OCI-LY7 (cell line): Measurements from ENCODE around the gene CUX1. TPM values are rescaled to one million over a fixed set of nuclear protein-coding genes. Genes with fewer than 3 reads are reported as not detected.

Experiments
- BruUV-seq: library from RNA; stranded (reverse); fragments of 400-500 nt; replicated peaks from 2 replicates; lab custom pipeline; 2021; lab: Mats Ljungman, UMichigan
- CTCF ChIA-PET: fragments of 300-600 bp; sonication (Branson Sonifier 250); formaldehyde crosslinking; loops from one replicate; lab custom pipeline; 2022; ENCODE audit warnings: antibody characterized with exemption; ENCODE audit not compliant: unreplicated experiment; lab: Charles Lee
- POLR2A ChIA-PET: fragments of 300-600 bp; sonication (Branson Sonifier 250); formaldehyde crosslinking; loops from one replicate; lab custom pipeline; 2022; ENCODE audit warnings: antibody characterized with exemption; lab: Charles Lee
- DNase-seq: peaks from one replicate; pipeline ENCODE4 v3.0.0-alpha.2; 2015; ENCODE audit warnings: low spot score
- H2AFZ ChIP-seq: fragments of 200-600 bp; sonication (generic), shearing (Covaris generic); 2 replicates; pipeline ENCODE4 v1.6.1; 2014; ENCODE audit warnings: mild to moderate bottlenecking, antibody characterized with exemption, low read length, moderate library complexity
- H3K27ac ChIP-seq: fragments of 200-600 bp; sonication (generic); 2 replicates; pipeline ENCODE4 v1.5.1; 2014; ENCODE audit warnings: mixed run types, low read depth, mild to moderate bottlenecking, moderate library complexity, low read length, inconsistent platforms; ENCODE audit not compliant: poor library complexity, severe bottlenecking
- H3K36me3 ChIP-seq: fragments of 200-600 bp; sonication (generic); 2 replicates; pipeline ENCODE4 v1.6.1; 2014; ENCODE audit warnings: mild to moderate bottlenecking, antibody characterized with exemption, low read length, moderate library complexity, mixed read lengths; ENCODE audit not compliant: insufficient read depth
- H3K4me1 ChIP-seq: fragments of 200-600 bp; sonication (generic); 2 replicates; pipeline ENCODE4 v1.5.1; 2014; ENCODE audit warnings: mild to moderate bottlenecking, low read length; ENCODE audit not compliant: insufficient read depth, poor library complexity, severe bottlenecking
- H3K4me2 ChIP-seq: fragments of 200-600 bp; sonication (generic); 2 replicates; pipeline ENCODE4 v1.6.1; 2014; ENCODE audit warnings: mild to moderate bottlenecking, low read length
- H3K4me3 ChIP-seq: fragments of 200-600 bp; sonication (generic); 2 replicates; pipeline ENCODE4 v1.5.1; 2014; ENCODE audit warnings: mild to moderate bottlenecking, low read depth, low read length; ENCODE audit not compliant: poor library complexity, severe bottlenecking
- H3K79me2 ChIP-seq: fragments of 200-600 bp; sonication (generic); 2 replicates; pipeline ENCODE4 v1.6.1; 2016; ENCODE audit warnings: low read depth, mild to moderate bottlenecking, low read length, moderate library complexity, mixed read lengths; ENCODE audit not compliant: insufficient read depth
- H3K9me2 ChIP-seq: fragments of 200-600 bp; sonication (generic); 2 replicates; pipeline ENCODE4 v1.6.1; 2016; ENCODE audit warnings: mild to moderate bottlenecking, low read length, mixed read lengths; ENCODE audit not compliant: insufficient read depth
- H3K9me3 ChIP-seq: fragments of 200-600 bp; sonication (generic); 2 replicates; pipeline ENCODE4 v1.6.1; 2014; ENCODE audit warnings: mild to moderate bottlenecking, mixed run types, low read length, mixed read lengths
- H4K20me1 ChIP-seq: fragments of 200-600 bp; sonication (generic); 2 replicates; pipeline ENCODE4 v1.6.1; 2014; ENCODE audit warnings: mild to moderate bottlenecking, antibody characterized with exemption, low read length, moderate library complexity, mixed read lengths; ENCODE audit not compliant: insufficient read depth
- CTCF ChIP-seq: fragments of 200-600 bp; sonication (generic); conservative IDR thresholded peaks from 2 replicates; pipeline ENCODE4 v1.5.1; 2014; ENCODE audit warnings: mild to moderate bottlenecking, antibody characterized with exemption, low read length, moderate library complexity, mixed read lengths
- EZH2phosphoT487 ChIP-seq: fragments of 200-600 bp; sonication (generic); IDR thresholded peaks from 2 replicates; pipeline ENCODE4 v1.6.1; 2018; ENCODE audit warnings: low read depth, borderline replicate concordance, mild to moderate bottlenecking, mixed run types, antibody characterized with exemption, low read length, moderate library complexity, mixed read lengths
- intact Hi-C: fragments of 100-400 bp; cut with micrococcal nuclease; formaldehyde crosslinking; loops from one replicate; pipeline ENCODE4 v1.10.0; 2022; ENCODE audit not compliant: unreplicated experiment
- total RNA-seq, 2 experiments: library from RNA; depleted of rRNA in 1 of 2; stranded (reverse); fragments of >200 nt in 1 of 2; shearing (Covaris generic) in 1 of 2; gene quantifications; 2 replicates each; pipeline ENCODE4 v1.2.3, GENCODE V29; 2014 to 2022

Gene CUX1
- total RNA-seq, 2 experiments from 2014 or later, result 143 to 199 TPM

- H2AFZ ChIP-seq, result no peak overlapping the region
- no peak for TF ChIP-seq CTCF
- no peak for TF ChIP-seq EZH2phosphoT487
- H3K79me2 ChIP-seq, result no peaks in the 10 kb centered on the region
- H3K4me2 ChIP-seq, result no peak overlapping the region
- H3K9me2 ChIP-seq, result no peaks in the 10 kb centered on the region
- no peaks in the 10 kb centered on the region for H3K9me3 ChIP-seq
- ChIA-PET POLR2A (no interaction called here), CTCF (no interaction called here)
- H3K36me3 ChIP-seq, result peaks cover 98% of the 10 kb centered on the region
- peaks cover 14% of the 10 kb centered on the region for H3K4me1 ChIP-seq
- no peak overlapping the region for H3K27ac ChIP-seq
- H3K4me3 ChIP-seq, result no peak overlapping the region
- DNase-seq, result no peak
- intact Hi-C loops, result no loop called here
- H4K20me1 ChIP-seq, result no peaks in the 10 kb centered on the region
- no TSS peak for BruUV-seq
Measured at GRCh38 chr7:102117743-102118142, 300.3 kb downstream of the CUX1 start.

- Histone ChIP-seq H3K4me3 (no peak overlapping the region), H3K79me2 (no peaks in the 10 kb centered on the region), H4K20me1 (no peaks in the 10 kb centered on the region), H3K9me3 (no peaks in the 10 kb centered on the region), H3K27ac (no peak overlapping the region), H3K4me2 (no peak overlapping the region), H2AFZ (no peak overlapping the region), H3K9me2 (no peaks in the 10 kb centered on the region), H3K36me3 (peaks cover 95% of the 10 kb centered on the region), H3K4me1 (peaks cover 14% of the 10 kb centered on the region)
- intact Hi-C loops, result no loop called here
- BruUV-seq, result no TSS peak
- POLR2A ChIA-PET, result no interaction called here
- TF ChIP-seq EZH2phosphoT487, result no peak
- no peak for TF ChIP-seq CTCF
- DNase-seq, result no peak
- CTCF ChIA-PET, result no interaction called here
Measured at GRCh38 chr7:102119213-102119651, 301.8 kb downstream of the CUX1 start.

GRCh38 chr7:102119925-102120324, 302.5 kb downstream of the CUX1 start:
- ChIA-PET CTCF (no interaction called here), POLR2A (no interaction called here)
- no TSS peak for BruUV-seq
- no peaks in the 10 kb centered on the region for H3K9me2 ChIP-seq
- no peak overlapping the region for H3K27ac ChIP-seq
- H2AFZ ChIP-seq, result no peak overlapping the region
- H3K9me3 ChIP-seq, result no peaks in the 10 kb centered on the region
- TF ChIP-seq EZH2phosphoT487, result no peak
- no peak for TF ChIP-seq CTCF
- peaks cover 14% of the 10 kb centered on the region for H3K4me1 ChIP-seq
- no peak for DNase-seq
- no peak overlapping the region for H3K4me2 ChIP-seq
- H3K79me2 ChIP-seq, result no peaks in the 10 kb centered on the region
- intact Hi-C loops, result no loop called here
- no peak overlapping the region for H3K4me3 ChIP-seq
- no peaks in the 10 kb centered on the region for H4K20me1 ChIP-seq
- H3K36me3 ChIP-seq, result peaks cover 95% of the 10 kb centered on the region
